Fibroblast of mammary gland (primary cell): Measurements from ENCODE around the gene GABRB2.

Experiments
- DNase-seq: peaks from one replicate; pipeline ENCODE4 v3.0.0-alpha.2; 2010; ENCODE audit warnings: low read depth
- H3K4me3 ChIP-seq: 2 replicates; pipeline ENCODE4 v1.5.1; 2011; ENCODE audit warnings: low read depth, mild to moderate bottlenecking, low read length, moderate library complexity; ENCODE audit not compliant: control insufficient read depth
- CTCF ChIP-seq: conservative IDR thresholded peaks from 2 replicates; pipeline ENCODE4 v1.5.1; 2011; ENCODE audit warnings: low read depth, low read length, inconsistent platforms; ENCODE audit not compliant: control insufficient read depth, insufficient read depth

The GABRB2 gene

GRCh38 chr5:161314033-161314432 lies 232.5 kb downstream of the GABRB2 start:
- H3K4me3 ChIP-seq, result no peak overlapping the region
- no peak for TF ChIP-seq CTCF
- no peak for DNase-seq

DNA sequence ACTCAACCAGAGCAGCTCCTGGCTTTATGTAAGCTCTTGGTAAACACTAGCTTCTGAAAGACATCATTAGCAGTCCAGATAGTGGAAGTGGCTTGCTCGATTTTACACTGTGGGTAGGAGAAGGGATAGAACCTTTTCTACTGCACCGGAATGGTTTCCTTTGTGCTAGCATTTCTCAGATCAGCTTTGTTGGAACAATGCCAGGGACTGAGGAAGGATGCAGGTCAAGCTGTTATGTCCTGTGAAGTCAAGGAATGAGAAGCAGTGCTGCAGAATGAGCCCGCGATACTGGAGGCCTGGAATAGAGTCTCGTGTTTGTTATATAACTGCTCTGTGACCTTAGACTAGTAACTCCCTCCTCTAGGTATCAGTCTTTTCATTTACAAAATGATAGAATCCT lies 233.6 kb downstream of the GABRB2 start:
- TF ChIP-seq CTCF, result no peak
- DNase-seq, result no peak
- no peak overlapping the region for H3K4me3 ChIP-seq

GRCh38 chr5:161311965-161312364 lies 234.6 kb downstream of the GABRB2 start:
- no peak for TF ChIP-seq CTCF
- DNase-seq, result no peak
- H3K4me3 ChIP-seq, result no peak overlapping the region

GRCh38 chr5:161311146-161311708 lies 235.3 kb downstream of the GABRB2 start:
- no peak overlapping the region for H3K4me3 ChIP-seq
- no peak for DNase-seq
- TF ChIP-seq CTCF, result no peak

GRCh38 chr5:161306351-161306995 lies 240.1 kb downstream of the GABRB2 start:
- no peak for TF ChIP-seq CTCF
- H3K4me3 ChIP-seq, result no peak overlapping the region
- DNase-seq, result peak; percentile 2

- no peak for TF ChIP-seq CTCF
- no peak overlapping the region for H3K4me3 ChIP-seq
- no peak for DNase-seq
Measured at GRCh38 chr5:161305601-161306000, 240.9 kb downstream of the GABRB2 start.

DNA sequence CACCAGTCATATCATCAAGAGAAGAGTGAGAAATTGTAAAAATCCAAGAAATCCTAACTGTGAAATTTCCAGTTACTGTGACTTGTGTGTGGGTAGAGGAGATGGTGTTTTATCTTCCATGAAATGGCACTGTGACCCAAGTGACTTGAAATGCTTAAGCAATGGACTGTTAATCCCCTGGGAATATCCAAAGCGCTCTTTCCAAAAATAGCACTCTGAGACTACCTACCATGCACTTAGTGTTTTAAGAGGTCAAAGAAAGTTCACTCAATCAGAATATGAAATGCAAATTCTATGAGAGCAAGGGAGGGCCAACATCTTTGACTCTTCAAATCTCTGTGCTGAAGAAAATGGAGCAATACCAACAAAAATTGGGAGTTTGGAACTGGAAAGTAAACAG lies 244.0 kb downstream of the GABRB2 start:
- DNase-seq, result no peak
- TF ChIP-seq CTCF, result no peak
- no peak overlapping the region for H3K4me3 ChIP-seq
